ENCODE data around the gene DNAJB1. TPM values are rescaled to one million over a fixed set of nuclear protein-coding genes. Genes with fewer than 3 reads are reported as not detected.

DNAJB1 gene
- total RNA-seq, 1 donor from 2014 or later: 45.7 TPM

DNA sequence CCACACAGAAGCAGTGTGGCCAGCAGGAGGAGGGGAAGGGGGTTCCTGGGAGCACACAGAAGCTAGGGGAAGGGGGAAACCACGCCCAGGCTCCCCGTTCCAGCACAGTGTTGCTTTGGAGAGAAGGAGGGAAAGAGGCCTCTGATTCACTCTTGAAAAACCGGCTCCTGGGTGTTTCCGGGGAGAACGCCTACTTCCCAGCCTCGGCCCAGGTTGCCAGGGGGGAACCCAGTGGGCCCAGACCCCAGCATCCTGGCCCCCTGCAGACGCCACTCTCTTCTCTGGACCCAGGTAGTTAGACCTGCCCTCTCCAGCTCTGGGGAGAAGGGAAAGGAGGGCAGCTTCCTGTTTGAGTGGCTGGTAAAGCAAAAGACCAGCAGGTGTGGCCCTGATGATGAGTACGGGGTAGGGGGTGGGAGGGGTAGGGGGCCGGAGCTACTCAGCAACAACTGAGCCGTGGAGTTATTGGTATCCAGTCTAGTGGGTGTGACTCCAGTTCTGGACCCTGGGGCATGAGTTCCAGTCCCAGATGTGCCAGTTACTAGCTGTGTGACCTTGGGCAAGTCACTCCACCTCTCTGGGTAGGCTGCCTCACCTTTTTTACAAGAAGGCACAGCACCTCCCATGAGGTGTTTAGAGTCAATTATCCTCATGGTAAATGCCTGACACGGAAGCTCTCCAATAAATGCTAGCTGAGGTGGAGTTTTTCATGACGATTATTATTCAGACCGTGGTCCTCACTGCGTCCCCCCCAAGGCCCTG is 23.1 kb downstream of the DNAJB1 start:
- no peaks in the 10 kb centered on the region for H3K9me3 Mint-ChIP-seq (ENCODE audit: unreplicated experiment)
- peak overlapping the region; percentile 86 for H3K27ac Mint-ChIP-seq (ENCODE audit: unreplicated experiment)
- DNase-seq (ENCODE audit: low spot score): no peak
- peaks cover 16% of the 10 kb centered on the region for H3K36me3 Mint-ChIP-seq (ENCODE audit: low read depth, unreplicated experiment)
- peak overlapping the region; percentile 94 for H3K4me3 Mint-ChIP-seq (ENCODE audit: unreplicated experiment)
- peaks cover 20% of the 10 kb centered on the region for H3K4me1 Mint-ChIP-seq (ENCODE audit: unreplicated experiment)
- H3K27me3 Mint-ChIP-seq (ENCODE audit: unreplicated experiment): peaks cover 5% of the 10 kb centered on the region
- no peak for TF ChIP-seq CTCF (IDR thresholded peaks at IDR 0.05; ENCODE audit: unreplicated experiment)

- Mint-ChIP-seq H3K4me1 (ENCODE audit: unreplicated experiment) (peaks cover 20% of the 10 kb centered on the region), H3K27me3 (ENCODE audit: unreplicated experiment) (peaks cover 5% of the 10 kb centered on the region), H3K36me3 (ENCODE audit: low read depth, unreplicated experiment) (peaks cover 22% of the 10 kb centered on the region), H3K9me3 (ENCODE audit: unreplicated experiment) (no peaks in the 10 kb centered on the region), H3K27ac (ENCODE audit: unreplicated experiment) (peak overlapping the region; percentile 86), H3K4me3 (ENCODE audit: unreplicated experiment) (peak overlapping the region; percentile 88)
- no peak for DNase-seq (ENCODE audit: low spot score)
- no peak for TF ChIP-seq CTCF (IDR thresholded peaks at IDR 0.05; ENCODE audit: unreplicated experiment)
Measured at GRCh38 chr19:14494411-14494810, 23.8 kb downstream of the DNAJB1 start.

- H3K27me3 Mint-ChIP-seq (ENCODE audit: unreplicated experiment): peaks cover 5% of the 10 kb centered on the region
- no peak overlapping the region for H3K4me3 Mint-ChIP-seq (ENCODE audit: unreplicated experiment)
- DNase-seq (ENCODE audit: low spot score): no peak
- no peak for TF ChIP-seq CTCF (IDR thresholded peaks at IDR 0.05; ENCODE audit: unreplicated experiment)
- peaks cover 20% of the 10 kb centered on the region for H3K4me1 Mint-ChIP-seq (ENCODE audit: unreplicated experiment)
- peaks cover 26% of the 10 kb centered on the region for H3K36me3 Mint-ChIP-seq (ENCODE audit: low read depth, unreplicated experiment)
- H3K9me3 Mint-ChIP-seq (ENCODE audit: unreplicated experiment): no peaks in the 10 kb centered on the region
- peak overlapping the region; percentile 11 for H3K27ac Mint-ChIP-seq (ENCODE audit: unreplicated experiment)
Measured at GRCh38 chr19:14492756-14493337, 25.4 kb downstream of the DNAJB1 start.

GRCh38 chr19:14487370-14488125 is 30.6 kb downstream of the DNAJB1 start:
- H3K9me3 Mint-ChIP-seq (ENCODE audit: unreplicated experiment): no peaks in the 10 kb centered on the region
- TF ChIP-seq CTCF (IDR thresholded peaks at IDR 0.05; ENCODE audit: unreplicated experiment): no peak
- no peaks in the 10 kb centered on the region for H3K27me3 Mint-ChIP-seq (ENCODE audit: unreplicated experiment)

More at GRCh38 chr19:14487370-14488125, 30.6 kb downstream of the DNAJB1 start:
- peaks cover 24% of the 10 kb centered on the region for H3K36me3 Mint-ChIP-seq (ENCODE audit: low read depth, unreplicated experiment)
- no peak overlapping the region for H3K4me3 Mint-ChIP-seq (ENCODE audit: unreplicated experiment)
- H3K27ac Mint-ChIP-seq (ENCODE audit: unreplicated experiment): no peak overlapping the region
- peaks cover 2% of the 10 kb centered on the region for H3K4me1 Mint-ChIP-seq (ENCODE audit: unreplicated experiment)
- no peak for DNase-seq (ENCODE audit: low spot score)

Data from endothelial cell (in vitro differentiated cells).